NCI-H526 treated with DMSO at 0.1 percent for 48 hours (cell line): ENCODE data around the gene COA8.
"Not testable (repeated sequence)": the region's sequence is repeated elsewhere in the genome, so short reads cannot be mapped to it uniquely, and the experiment has no call there.

ENCODE experiments used
- DNase-seq: peaks from one replicate; lab custom pipeline; 2025; lab: John Stamatoyannopoulos, UW

COA8 gene

DNA sequence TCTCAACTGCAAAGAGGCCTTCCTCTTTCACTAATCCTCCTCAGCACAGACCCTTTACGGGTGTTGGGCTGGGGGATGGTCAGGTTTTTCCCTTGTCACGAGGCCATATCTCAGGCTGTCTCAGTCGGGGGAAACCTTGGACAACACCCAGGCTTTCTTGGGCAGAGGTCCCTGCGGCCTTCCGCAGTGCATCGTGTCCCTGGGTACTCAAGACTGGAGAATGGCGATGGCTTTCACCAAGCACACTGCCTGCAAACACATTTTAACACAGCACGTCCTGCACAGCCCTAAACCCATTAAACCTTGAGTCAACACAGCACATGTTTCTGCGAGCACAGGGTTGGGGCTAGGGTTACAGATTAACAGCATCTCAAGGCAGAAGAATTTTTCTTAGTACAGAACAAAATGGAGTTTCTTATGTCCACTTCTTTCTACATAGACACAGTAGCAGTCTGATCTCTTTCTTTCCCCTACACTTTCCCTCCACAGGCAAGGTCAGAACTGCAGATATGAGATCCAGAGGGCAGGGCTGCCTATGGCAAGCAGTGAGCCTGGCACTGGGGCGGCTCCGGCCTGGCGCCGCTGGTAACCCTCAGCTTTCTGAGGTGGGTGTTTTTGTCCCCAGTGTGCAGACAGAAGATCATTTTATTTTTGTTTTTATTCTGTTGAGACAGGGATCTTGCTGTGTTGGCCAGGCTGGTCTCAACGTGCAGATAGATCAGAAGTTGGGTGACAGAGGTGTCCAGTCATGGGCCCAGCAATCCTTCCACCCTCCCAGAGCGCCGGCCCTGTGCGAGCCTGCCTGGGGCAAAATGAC is 37.1 kb upstream of the COA8 start:
- not testable (repeated sequence) for DNase-seq

DNA sequence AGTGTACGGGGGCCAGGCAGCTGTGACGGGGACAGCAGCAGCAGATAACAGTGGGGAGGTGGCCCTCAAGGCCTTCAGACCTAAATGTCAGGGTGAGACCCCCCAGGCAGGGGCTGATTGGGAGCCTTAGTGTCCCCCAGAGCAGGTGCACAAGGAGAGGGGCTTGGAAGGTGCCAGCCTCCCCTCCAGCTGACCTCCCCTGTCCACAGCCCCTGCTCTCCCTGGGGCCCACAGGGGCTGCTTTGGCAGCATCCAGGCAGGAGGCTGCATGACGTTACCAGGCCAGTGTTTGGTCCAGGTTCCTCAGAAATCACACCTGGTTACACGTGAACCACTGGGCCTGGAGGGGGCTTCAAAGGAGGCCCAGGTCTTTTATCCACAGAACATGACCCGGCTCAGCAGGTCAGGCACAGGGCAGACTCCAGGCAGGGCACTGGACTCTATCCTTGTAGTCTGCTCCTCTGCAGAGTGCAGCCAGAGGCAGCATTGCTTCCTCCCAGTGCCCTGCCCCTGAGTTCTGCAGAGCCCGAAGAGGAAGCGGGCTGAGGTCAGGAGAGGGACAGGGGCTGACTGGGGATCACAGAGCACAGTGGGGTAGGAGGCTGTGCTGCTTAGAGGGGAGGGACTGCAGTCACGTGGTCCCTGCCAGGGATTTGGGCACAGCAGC is 36.4 kb upstream of the COA8 start:
- no peak for DNase-seq

GRCh38 chr14:103526914-103527248 is 35.9 kb upstream of the COA8 start:
- no peak for DNase-seq

DNA sequence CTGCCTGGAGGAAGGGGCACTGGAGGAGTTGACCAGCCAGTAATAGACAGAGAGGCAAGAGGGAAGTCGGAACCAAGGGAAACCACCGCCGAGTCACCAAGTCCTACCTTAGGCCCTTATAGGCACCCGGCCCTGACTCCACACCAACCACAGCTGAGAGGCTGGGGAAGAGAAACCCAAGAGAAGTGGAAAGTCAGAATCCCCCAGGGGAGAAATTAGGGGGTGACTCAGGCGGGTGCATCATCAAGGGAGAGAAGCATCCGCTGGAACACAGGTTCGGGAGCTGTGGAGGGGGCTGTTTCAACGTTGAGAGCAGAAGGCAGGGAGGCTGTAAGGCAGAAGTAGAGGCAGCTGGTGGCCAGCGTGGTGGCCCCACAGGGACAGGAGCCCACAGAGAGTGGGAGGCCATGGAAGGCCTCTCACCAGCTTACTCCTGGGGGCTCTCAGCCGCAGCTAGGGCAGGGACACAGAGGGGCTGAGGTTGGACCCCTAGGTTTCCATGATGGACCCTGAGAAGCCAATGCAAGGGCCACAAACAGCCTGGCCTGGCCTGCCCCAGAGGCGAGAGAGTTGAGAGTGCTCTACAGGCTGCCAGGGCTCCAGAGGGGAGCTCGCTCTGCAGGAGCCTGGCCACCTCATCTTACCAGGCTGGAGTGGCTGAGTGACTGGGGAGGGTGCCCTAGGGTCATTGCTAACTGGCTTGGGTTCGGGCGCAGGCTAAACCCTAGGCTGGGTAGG is 35.2 kb upstream of the COA8 start:
- no peak for DNase-seq

- no peak for DNase-seq
These were observed 34.6 kb upstream of the COA8 start for GRCh38 chr14:103528146-103528586.

- peak; percentile 84 for DNase-seq
These were observed 34.0 kb upstream of the COA8 start, which contains the start of gene TRMT61A for GRCh38 chr14:103528587-103529382. Gene TRMT61A (plus strand): TSS chr14:103529196. CDS start chr14:103529979, 783 bp downstream.

GRCh38 chr14:103529383-103530365 is 33.1 kb upstream of the COA8 start:
- no peak for DNase-seq

GRCh38 chr14:103530390-103530789 is 32.4 kb upstream of the COA8 start:
- DNase-seq, result no peak

GRCh38 chr14:103530831-103531230 is 31.9 kb upstream of the COA8 start:
- no peak for DNase-seq

- no peak for DNase-seq
These were observed 31.1 kb upstream of the COA8 start for GRCh38 chr14:103531421-103532215.

GRCh38 chr14:103532216-103533136 is 30.3 kb upstream of the COA8 start:
- no peak for DNase-seq

- no peak for DNase-seq
These were observed 29.4 kb upstream of the COA8 start for GRCh38 chr14:103533137-103533998.

DNA sequence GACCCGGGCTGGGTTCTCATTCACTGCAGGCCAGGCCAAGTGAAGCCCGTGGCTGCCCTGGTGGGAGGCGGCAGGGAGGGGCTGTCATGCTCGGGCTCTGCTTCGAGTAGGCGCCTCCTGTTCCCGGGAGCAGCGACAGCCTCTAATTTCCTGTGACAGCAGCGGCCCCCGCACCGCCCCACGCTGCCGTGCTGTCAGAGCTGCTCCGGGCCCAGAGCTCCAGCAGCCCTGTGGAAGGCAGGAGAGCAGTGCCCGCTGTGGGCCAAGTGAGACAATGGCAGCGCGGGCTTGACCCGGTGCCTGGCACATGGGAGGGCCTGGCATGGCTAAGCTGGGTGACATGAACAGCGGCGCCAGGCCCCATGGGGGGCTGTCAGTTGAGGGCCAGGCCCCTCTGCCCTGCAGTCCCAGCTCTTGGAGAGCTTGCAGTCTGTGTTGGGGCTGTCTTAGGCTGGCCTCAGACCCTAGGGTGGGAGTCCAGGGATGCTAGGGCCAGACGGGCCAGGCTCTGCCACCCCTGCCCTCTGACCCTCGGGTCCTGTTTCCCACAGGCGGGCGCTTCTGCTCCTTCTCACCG is 28.7 kb upstream of the COA8 start:
- no peak for DNase-seq

DNA sequence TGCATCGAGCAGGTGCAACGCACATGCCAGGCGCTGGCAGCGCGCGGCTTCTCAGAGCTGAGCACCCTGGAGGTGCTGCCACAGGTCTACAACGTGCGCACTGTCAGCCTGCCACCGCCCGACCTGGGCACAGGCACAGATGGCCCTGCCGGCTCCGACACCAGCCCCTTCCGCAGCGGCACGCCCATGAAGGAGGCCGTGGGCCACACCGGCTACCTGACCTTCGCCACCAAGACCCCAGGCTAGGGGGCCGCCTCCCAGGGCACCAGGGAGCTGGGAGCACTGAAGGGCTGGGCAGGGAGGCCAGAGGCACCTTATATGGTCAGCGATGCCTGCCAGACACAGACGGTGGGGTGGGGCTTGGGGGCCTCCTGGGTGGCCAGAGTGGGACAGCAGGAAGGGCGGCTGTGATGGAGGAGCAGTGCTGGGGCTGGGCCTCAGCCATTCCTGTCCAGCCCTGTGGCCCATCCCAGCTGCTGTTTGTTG is 28.1 kb upstream of the COA8 start:
- no peak for DNase-seq

GRCh38 chr14:103535081-103535890 is 27.5 kb upstream of the COA8 start:
- no peak for DNase-seq

- no peak for DNase-seq
These were observed 26.7 kb upstream of the COA8 start for GRCh38 chr14:103535891-103536565.
